Fibroblast of peridontal ligament (primary cell): ENCODE data around the gene CEP128.

Experiments used
- DNase-seq: peaks from one replicate; pipeline ENCODE4 v3.0.0-alpha.2; 2010; ENCODE audit errors: extremely low read depth

CEP128 gene

GRCh38 chr14:80669426-80669825 is 272.1 kb downstream of the CEP128 start:
- no peak for DNase-seq

DNA sequence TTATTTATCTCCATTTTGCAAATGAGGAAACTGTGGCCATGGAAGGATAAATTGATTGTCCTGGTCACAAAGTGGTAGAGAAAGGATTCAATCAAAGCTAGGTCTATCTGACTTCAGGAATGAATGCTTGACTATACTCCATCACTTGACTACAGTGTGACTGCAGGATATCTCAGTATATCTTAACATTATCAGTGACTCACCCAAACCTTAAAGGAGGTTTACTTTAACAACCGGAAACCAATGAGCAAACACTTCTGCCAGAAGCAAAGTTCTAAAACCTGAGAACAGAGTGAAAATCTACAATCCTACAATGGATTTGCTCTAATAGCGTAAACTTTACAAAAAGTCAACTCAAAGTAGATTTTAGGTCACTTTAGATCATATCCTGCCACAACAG is 277.0 kb downstream of the CEP128 start:
- DNase-seq, result no peak

- no peak for DNase-seq
Observed at GRCh38 chr14:80663541-80663940, 278.0 kb downstream of the CEP128 start.

DNA sequence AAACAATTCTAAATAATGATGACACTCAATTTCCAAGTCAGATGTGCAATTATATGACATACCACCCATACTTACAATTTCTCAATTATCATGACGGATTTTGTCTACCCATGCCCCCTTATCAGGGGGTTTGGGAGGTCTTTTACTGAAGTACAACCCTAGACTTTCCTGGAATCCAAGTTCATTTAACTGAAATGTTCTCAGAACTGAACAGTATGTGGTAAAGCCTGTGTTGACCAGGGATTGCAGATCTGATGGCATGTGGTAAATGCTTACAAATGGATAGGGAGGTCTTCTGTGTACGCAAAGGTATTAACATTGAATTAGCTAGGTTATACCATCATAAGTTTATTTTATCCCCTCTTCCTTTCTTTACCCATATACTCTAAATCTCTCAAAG is 281.8 kb downstream of the CEP128 start:
- DNase-seq, result no peak

DNA sequence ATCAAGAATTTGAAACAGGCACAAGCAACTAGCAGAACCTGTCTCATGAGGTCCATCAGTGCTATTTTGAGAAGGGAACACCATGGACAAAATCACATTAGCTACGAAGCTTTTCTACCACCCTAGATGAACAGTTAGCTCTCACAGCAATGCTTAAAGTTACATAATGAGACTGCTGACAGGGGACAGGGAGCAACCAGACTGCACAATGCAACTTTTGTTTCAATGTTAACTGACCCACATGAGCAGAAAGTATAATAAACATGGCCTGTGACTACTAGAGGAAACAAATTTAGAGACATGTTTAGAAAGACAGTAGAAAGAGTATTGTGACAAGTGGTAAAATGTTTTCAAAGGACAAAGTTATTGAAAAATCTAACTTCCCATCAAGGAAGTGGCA is 282.8 kb downstream of the CEP128 start:
- no peak for DNase-seq

DNA sequence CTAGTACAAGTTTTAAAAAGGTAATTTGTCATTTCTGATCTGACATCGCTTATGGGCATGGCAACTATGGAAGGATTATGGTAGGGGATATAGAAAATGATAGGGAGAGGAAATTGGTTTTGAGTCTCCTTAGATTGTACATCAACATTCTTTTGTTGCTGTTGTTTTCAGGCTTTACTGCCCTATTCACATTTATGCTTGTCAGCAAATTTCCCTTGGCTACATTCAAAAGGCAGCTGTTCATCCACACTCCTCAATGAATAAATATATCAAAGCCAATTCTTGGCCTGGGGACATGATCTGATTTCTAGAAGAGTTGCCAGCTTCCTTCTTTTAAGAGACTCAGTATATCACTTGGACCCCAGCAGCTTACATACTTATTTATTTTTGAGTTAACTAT is 283.4 kb downstream of the CEP128 start:
- DNase-seq, result no peak

GRCh38 chr14:80653956-80654355 is 287.6 kb downstream of the CEP128 start:
- DNase-seq, result no peak

GRCh38 chr14:80645667-80646413 is 295.7 kb downstream of the CEP128 start:
- no peak for DNase-seq

GRCh38 chr14:80644826-80645225 is 296.7 kb downstream of the CEP128 start:
- no peak for DNase-seq

DNA sequence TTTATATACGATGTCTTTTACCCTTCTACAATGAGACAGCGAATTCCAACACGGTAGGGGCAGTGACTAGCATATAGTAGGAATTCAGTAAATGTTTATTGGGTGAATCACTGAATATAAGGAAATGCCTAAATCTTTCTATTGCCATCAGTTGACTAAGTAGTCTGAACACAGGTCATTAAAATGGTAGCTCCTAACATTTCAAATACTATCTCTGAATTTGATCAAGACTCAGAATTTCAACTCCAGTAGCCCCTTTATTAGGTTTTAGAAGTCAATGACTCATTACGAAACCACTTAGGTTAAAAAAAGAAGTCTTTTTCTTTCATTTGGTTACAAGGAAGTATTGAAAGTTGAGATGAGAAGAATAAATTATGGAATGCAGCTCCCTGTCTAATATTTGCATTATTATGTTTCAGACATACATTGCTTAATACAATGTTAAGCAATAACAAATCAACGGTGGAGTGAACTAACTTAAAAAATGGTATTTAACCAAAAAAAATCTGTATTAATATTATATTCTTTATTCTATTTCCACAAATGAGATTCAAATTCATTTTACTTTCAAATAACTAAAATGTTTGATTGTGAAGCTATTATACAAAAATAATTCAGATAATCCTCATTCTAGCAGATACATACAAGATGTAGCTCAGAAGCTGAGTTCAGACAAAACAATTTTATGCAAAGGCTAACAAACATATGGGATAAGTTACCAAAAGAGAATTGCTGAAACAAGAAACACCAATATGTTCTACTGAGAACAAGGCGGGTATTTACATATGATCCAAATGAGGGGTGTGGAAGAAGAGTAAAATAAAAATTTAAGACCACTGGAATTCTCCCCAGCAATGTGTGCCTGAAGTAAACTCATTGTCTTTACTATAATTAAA is 302.7 kb downstream of the CEP128 start:
- peak; percentile 26 for DNase-seq

DNA sequence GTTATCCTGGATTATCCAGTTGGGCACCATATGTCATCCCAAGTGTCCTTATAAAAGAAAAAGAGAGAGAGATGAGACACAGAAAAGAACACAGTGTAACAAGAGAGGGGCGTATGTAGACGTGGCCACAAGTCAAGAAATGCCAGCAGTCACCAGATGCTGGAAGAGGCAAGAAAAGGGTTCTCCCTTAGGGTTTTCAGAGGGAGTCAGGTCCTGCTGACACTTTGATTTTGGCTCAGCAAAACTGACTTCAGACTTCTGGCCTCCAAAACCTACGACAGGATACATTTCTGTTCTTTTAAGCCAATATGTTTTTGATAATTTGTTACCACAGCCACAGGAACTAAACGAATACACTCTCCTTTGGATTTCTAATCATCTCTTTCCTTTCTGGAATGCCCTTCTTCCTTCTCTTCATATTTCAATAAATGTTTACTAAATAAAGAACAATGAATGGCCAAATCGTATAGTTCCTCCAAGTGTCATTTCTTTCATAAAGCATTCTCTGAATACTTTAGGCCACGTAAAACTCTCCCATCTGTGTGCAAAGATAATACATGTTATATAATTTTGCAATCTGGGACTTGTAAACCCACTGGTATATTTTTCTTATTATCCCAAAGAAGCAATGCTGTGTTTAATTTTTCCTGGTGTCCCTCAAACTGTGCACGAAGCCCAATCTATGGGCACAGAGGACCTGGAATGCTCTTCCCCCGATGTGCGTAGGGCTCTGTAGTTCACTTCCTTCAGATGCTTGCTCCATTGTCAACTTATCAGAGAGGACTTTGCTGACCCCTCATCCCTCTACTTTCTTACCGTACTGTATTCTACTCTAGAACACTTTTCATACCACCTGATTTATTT is 303.6 kb downstream of the CEP128 start:
- peak; percentile 59 for DNase-seq

GRCh38 chr14:80636071-80636470 is 305.5 kb downstream of the CEP128 start:
- no peak for DNase-seq

DNA sequence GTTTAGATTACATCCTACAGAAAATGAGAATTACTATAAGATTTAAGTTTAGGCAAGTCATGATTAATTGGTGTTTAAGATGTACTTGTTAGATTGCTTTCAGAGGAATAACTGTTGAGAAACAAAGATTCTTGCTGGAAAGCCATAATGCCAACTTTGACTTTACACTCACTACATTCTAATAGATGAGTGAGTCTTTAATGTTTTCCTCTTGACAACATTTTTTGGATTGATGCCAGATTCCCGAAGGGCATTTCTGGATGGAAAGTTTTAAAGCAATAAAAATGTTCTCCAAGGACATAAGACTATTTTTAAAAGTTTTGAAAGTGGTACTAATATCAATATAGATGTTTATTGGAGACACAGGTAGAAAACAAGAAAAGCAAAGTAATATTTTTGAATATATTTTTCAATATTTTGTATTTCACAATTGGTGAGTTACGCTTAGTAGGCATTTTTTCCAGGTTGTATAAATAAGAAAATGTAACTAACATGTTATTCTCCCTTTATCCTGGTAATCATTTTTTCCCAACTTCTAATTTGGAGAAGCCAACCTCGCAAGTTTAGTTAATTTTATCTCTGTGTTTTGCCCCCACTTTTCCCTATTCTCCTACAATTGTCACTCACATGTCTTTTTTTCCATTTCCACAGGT is 307.3 kb downstream of the CEP128 start:
- peak; percentile 20 for DNase-seq

DNA sequence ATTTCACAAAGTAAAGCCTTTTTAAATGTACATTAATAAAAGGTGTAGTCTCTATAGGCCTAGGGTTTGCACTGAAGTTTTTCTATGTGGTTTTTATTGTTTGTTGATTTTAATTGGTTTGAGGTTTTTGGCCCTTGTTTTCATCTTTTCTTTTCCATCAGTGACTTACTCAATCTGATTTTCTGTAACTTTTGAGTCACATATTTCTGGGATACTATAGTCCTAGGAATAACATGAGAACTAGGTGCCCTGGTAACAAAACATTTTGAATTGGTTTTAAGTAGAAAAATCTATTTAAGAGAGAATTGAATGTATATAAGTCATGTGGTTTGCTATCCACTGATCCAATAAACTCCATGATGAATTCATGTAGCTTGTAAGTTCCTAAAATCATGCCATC is 311.9 kb downstream of the CEP128 start:
- DNase-seq, result peak; percentile 77

DNA sequence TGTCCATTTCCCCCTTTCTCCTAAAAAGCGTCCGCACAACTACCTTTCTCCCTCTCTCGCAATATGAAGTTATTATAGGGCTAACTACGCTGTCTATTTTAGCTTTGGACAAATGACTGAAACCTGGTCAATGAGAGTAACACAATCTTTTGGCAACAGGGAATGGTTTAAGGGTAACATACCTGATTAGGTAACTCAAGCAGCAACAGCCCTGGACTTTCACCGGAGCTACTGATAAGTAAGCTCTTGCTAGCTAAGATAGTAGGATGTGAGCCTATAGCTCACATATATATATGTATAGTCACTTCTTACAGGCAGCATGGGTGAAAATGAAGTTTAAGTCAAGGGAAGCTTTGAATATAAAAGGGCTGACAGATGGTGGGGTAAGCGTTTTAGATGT is 313.0 kb downstream of the CEP128 start:
- no peak for DNase-seq

DNA sequence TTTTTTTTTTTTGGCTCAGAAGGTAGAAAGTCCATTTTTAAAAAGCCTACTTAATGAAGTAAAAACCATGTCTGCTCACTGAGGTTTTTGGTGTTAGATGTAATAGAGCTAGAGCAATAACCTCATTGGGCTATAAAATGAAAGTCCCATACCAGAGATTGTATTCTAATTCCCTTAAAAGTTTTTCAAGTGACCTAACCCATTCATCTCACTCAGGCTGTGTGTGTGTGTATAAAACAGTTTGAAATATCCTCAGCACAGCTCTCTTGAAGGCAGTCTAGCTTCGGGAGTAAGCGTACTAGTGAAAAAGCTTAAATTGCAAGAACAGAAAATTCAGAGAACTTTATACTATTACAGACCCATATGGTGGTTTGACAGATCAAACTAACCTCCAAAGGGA is 313.8 kb downstream of the CEP128 start:
- DNase-seq, result no peak

DNA sequence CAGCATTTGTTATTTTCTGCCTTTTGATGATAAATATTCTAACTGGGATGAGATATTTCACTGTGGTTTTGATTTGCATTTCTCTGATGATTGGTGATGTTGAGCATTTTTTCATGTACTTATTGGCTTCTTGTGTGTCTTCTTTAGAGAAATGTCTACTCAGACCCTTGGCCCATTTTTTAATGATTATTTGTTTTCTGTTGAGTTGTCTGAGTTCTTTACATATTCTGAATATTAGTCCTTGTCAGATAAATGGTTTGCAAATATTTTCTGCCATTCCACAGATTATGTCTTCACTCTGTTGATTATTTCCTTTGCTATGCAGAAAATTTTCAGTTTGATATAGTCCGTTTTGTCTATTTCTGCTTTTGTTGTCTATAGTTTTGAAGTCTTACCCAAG is 317.0 kb downstream of the CEP128 start:
- DNase-seq, result no peak

GRCh38 chr14:80621701-80622100 is 319.8 kb downstream of the CEP128 start:
- DNase-seq, result peak; percentile 49

DNA sequence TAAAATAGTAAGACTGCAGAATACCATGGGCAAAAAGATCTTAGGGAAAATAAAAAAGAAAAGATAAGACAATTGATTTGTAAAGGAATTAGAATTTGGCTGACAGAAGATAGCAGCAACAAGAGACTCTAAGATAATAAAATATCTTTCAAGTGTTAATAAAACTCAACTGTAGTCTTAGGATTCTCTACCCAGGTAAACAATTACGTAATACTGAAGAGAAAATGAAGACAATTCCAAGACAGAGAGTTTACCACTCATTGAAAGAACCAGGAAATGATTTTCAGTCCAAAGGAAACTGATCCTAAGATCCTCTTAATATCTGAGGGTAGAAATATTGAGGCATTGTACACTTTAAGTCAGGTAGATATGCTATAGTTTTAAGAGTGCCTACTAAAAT is 321.1 kb downstream of the CEP128 start:
- DNase-seq, result no peak

DNA sequence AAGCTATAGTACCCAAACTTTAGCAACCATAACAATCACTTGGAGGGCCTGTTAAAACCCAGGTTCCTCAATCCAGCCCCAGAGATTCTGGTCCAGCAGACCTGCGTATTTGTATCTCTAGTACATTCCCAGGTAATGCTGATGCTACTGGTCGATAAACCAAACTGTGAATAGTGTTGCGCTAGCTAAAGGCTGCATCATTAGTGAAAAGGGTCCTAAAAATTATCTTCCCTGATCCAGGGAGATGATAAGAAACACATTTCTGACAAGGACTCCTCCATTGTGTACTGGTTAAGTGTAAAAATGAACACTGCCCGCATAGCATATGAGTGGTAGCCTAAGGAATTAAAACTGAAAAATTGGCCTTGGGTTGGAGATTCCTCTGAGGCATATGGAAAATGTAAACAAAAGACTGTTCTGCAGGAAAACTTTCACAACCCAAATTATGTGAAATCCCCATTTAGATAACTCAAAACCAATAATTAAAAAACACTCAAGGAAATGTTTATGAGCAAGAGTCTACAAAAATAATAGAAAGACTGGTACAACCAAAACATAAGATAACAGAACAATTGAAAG is 322.7 kb downstream of the CEP128 start:
- DNase-seq, result peak; percentile 78

GRCh38 chr14:80615831-80616230 is 325.7 kb downstream of the CEP128 start:
- DNase-seq, result no peak
